K562 (cell line): ENCODE data around the gene RER1. TPM values are rescaled to one million over a fixed set of nuclear protein-coding genes. Genes with fewer than 3 reads are reported as not detected.
A peak's percentile ranks its signal among the peaks of the same experiment; 100 is the strongest.

Experiments used
- CBX8 ChIP-seq: fragments of 200-600 bp; sonication (generic); IDR thresholded peaks from 2 replicates; pipeline ENCODE4 v1.6.1; 2012; ENCODE audit warnings: borderline replicate concordance, mixed run types, low read depth, mild to moderate bottlenecking, moderate library complexity, mixed read lengths, low read length, control low read depth, inconsistent platforms; ENCODE audit not compliant: poor library complexity, severe bottlenecking; ENCODE audit errors: extremely low read depth
- CREBBP ChIP-seq: IDR thresholded peaks from one replicate; pipeline ENCODE4 v1.6.1; 2012; ENCODE audit warnings: low read depth, mild to moderate bottlenecking, control low read depth, inconsistent platforms, low read length
- DDX20 ChIP-seq: fragments of 450-650 bp; IDR thresholded peaks from 2 replicates; pipeline ENCODE4 v1.6.1; 2016; ENCODE audit warnings: missing genetic modification characterization, low read depth, mild to moderate bottlenecking, missing compliant biosample characterization, moderate library complexity
- ELF2 ChIP-seq: fragments of 250-450 bp; sonication (Bioruptor Pico); IDR thresholded peaks from 2 replicates; pipeline ENCODE4 v1.5.0; 2021; ENCODE audit warnings: mild to moderate bottlenecking
- GABPA ChIP-seq: fragments of 200-800 bp; sonication (Bioruptor generic); conservative IDR thresholded peaks from 2 replicates; pipeline ENCODE4 v1.6.1; 2016; ENCODE audit warnings: low read depth, missing genetic modification characterization, missing compliant biosample characterization
- MAZ ChIP-seq, 2 experiments: fragments of 450-650 bp in 1 of 2; sonication (generic) in 1 of 2; formaldehyde crosslinking; IDR thresholded peaks in 1 of 2; conservative IDR thresholded peaks in 1 of 2; 2 replicates each; pipeline versions ENCODE4 v1.4.0 to v1.5.0; 2020; ENCODE audit warnings: mild to moderate bottlenecking in 1 of 2, missing genetic modification reagents in 1 of 2
- MCM7 ChIP-seq, 2 experiments: fragments of 450-650 bp; IDR thresholded peaks; 2 replicates each; pipeline ENCODE4 v1.6.1; 2016 to 2018
- MYC ChIP-seq, 2 experiments: fragments of 250-450 bp in 1 of 2; sonication (Bioruptor Pico) in 1 of 2; IDR thresholded peaks; 2 replicates each; pipeline versions ENCODE4 v1.5.1 to v1.6.1; 2012 to 2021; ENCODE audit warnings: low read depth in 2 of 2, borderline replicate concordance in 1 of 2, improper control_type of control experiment in 1 of 2, low read length in 1 of 2, mild to moderate bottlenecking in 1 of 2, moderate library complexity in 1 of 2
- NR3C1 ChIP-seq: sonication (generic); formaldehyde crosslinking; IDR thresholded peaks from 2 replicates; pipeline ENCODE4 v1.8.1; 2022; ENCODE audit warnings: missing genetic modification reagents
- POU5F1 ChIP-seq: fragments of 150-350 bp; IDR thresholded peaks from 2 replicates; pipeline ENCODE4 v1.6.1; 2014; ENCODE audit warnings: borderline replicate concordance, low read length, low read depth, mild to moderate bottlenecking; ENCODE audit not compliant: partially characterized antibody
- RFX7 ChIP-seq: fragments of 250-450 bp; sonication (Bioruptor Pico); IDR thresholded peaks from 2 replicates; pipeline ENCODE4 v1.5.1; 2021; ENCODE audit warnings: mild to moderate bottlenecking
- SREBF2 ChIP-seq: sonication (generic); formaldehyde crosslinking; IDR thresholded peaks from 2 replicates; pipeline ENCODE4 v1.4.0; 2020; ENCODE audit warnings: mild to moderate bottlenecking, missing genetic modification reagents
- polyA plus RNA-seq, 8 experiments: library from polyadenylated mRNA; depleted of rRNA in 4 of 8; stranded (reverse) in 5 of 8; unstranded in 3 of 8; fragments of >200 nt; fragmentation: Nextera tagmentation in 2 of 8; fragmentation: Illumina TruSeq in 1 of 8; extraction: Ambion mirVana in 2 of 8; extraction: Trizol in 1 of 8; gene quantifications; 2 replicates each; pipeline versions ENCODE4 v1.2.1 to v1.2.3, GENCODE V29; 2011 to 2014; ENCODE audit warnings: inconsistent platforms in 1 of 8, missing spikeins in 1 of 8
- total RNA-seq, 7 experiments: library from RNA; depleted of rRNA in 6 of 7; stranded (reverse); fragments of >200 nt in 6 of 7; fragmentation: Illumina TruSeq in 2 of 7; extraction: Trizol in 2 of 7; gene quantifications; 2 replicates each; pipeline versions ENCODE4 v1.2.1 to v1.2.3, GENCODE V29; 2011 to 2021; ENCODE audit warnings: low replicate concordance in 1 of 7
- TF ChIP-seq, protein P1 (sequence below): IDR thresholded peaks from 2 replicates; pipeline ENCODE4 v1.6.1; 2011; ENCODE audit not compliant: insufficient read length; ENCODE audit errors: extremely low read depth
- TF ChIP-seq, protein P2 (sequence below), 2 experiments: fragments of 450-650 bp; conservative IDR thresholded peaks; 2 replicates each; pipeline ENCODE4 v1.6.1; 2017; ENCODE audit warnings: mild to moderate bottlenecking in 2 of 2, moderate library complexity in 2 of 2
- TF ChIP-seq, protein P3 (sequence below), 3 experiments: IDR thresholded peaks in 2 of 3; conservative IDR thresholded peaks in 1 of 3; 2 replicates each; pipeline ENCODE4 v1.5.1; 2011 to 2012; ENCODE audit warnings: low read length in 3 of 3, mild to moderate bottlenecking in 3 of 3, control low read depth in 2 of 3, improper control_type of control experiment in 1 of 3, inconsistent platforms in 1 of 3, low read depth in 1 of 3, mixed read lengths in 1 of 3, moderate library complexity in 1 of 3; ENCODE audit not compliant: insufficient read depth in 2 of 3
- TF ChIP-seq, protein P4 (sequence below): fragments of 150-350 bp; IDR thresholded peaks from 2 replicates; pipeline ENCODE4 v1.6.1; 2014; ENCODE audit warnings: low read depth, mild to moderate bottlenecking, low read length, borderline replicate concordance
- TF ChIP-seq, protein P5 (sequence below): fragments of 450-650 bp; conservative IDR thresholded peaks from 2 replicates; pipeline ENCODE4 v1.6.1; 2016; ENCODE audit warnings: missing genetic modification characterization, low read depth, mild to moderate bottlenecking, control low read depth, missing compliant biosample characterization

The RER1 gene
- total and polyA plus RNA-seq, 9 of the 15 experiments (the other 6 are each of a cell fraction or from before 2014, with no cell fraction given) = 19.6 to 354 (median 183) TPM

DNA sequence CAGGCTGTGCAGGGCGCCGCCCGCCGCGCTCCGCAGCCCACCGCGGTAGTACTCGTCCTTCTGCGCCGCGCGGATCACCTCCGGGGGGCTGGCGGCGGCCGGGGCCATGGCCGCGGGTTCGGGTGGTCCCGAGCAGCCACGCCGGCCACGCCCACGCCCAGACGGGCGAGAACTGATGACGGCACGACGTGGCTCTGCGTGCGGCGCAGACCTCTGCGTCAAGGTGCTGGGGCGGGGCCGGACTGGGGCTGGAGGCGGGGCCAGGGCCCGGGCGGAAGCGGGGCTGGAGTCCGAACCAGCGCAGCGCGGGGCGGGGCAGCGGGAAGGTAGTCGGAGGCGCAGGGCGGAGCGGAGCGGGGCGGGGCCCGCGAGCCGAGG lies 20.7 kb downstream of the RER1 start, which contains the start of gene PEX10 (continued):
- TF ChIP-seq POU5F1 (no peak), GABPA (tag) (peak; percentile 77), MAZ (CRISPR knock-in tag; conservative IDR thresholded peaks at IDR 0.05 in 1 of 2, IDR thresholded peaks at IDR 0.05 in 1 of 2) (peak in 1 of 2 experiments; percentile 66; a peak in 2 of 4 replicates), ELF2 (peak; percentile 67), RFX7 (CRISPR knock-in tag) (no peak), NR3C1 (CRISPR knock-in tag) (no peak; the same call in 1 of the 2 replicates), MCM7 (IDR thresholded peaks at IDR 0.05) (no peak), DDX20 (tag) (no peak), SREBF2 (CRISPR knock-in tag) (no peak), CBX8 (no peak), MYC (IDR thresholded peaks at IDR 0.05; ENCODE audit: low read depth, low read length) (peak; percentile 89), MYC (CRISPR knock-in tag; IDR thresholded peaks at IDR 0.05; ENCODE audit: borderline replicate concordance, low read depth) (no peak), CREBBP (no peak)
- TF ChIP-seq, protein P1, sequence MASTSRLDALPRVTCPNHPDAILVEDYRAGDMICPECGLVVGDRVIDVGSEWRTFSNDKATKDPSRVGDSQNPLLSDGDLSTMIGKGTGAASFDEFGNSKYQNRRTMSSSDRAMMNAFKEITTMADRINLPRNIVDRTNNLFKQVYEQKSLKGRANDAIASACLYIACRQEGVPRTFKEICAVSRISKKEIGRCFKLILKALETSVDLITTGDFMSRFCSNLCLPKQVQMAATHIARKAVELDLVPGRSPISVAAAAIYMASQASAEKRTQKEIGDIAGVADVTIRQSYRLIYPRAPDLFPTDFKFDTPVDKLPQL = no peak
- TF ChIP-seq, protein P2, sequence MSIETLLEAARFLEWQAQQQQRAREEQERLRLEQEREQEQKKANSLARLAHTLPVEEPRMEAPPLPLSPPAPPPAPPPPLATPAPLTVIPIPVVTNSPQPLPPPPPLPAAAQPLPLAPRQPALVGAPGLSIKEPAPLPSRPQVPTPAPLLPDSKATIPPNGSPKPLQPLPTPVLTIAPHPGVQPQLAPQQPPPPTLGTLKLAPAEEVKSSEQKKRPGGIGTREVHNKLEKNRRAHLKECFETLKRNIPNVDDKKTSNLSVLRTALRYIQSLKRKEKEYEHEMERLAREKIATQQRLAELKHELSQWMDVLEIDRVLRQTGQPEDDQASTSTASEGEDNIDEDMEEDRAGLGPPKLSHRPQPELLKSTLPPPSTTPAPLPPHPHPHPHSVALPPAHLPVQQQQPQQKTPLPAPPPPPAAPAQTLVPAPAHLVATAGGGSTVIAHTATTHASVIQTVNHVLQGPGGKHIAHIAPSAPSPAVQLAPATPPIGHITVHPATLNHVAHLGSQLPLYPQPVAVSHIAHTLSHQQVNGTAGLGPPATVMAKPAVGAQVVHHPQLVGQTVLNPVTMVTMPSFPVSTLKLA (conservative IDR thresholded peaks at IDR 0.05) = peak; percentile 61 to 92
- TF ChIP-seq, protein P3, sequence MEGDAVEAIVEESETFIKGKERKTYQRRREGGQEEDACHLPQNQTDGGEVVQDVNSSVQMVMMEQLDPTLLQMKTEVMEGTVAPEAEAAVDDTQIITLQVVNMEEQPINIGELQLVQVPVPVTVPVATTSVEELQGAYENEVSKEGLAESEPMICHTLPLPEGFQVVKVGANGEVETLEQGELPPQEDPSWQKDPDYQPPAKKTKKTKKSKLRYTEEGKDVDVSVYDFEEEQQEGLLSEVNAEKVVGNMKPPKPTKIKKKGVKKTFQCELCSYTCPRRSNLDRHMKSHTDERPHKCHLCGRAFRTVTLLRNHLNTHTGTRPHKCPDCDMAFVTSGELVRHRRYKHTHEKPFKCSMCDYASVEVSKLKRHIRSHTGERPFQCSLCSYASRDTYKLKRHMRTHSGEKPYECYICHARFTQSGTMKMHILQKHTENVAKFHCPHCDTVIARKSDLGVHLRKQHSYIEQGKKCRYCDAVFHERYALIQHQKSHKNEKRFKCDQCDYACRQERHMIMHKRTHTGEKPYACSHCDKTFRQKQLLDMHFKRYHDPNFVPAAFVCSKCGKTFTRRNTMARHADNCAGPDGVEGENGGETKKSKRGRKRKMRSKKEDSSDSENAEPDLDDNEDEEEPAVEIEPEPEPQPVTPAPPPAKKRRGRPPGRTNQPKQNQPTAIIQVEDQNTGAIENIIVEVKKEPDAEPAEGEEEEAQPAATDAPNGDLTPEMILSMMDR (IDR thresholded peaks at IDR 0.05 in 2 of 3, conservative IDR thresholded peaks at IDR 0.05 in 1 of 3; ENCODE audit: insufficient read depth in 2 of 3, low read depth in 1 of 3, low read length in 3 of 3) = no peak
- TF ChIP-seq, protein P4, sequence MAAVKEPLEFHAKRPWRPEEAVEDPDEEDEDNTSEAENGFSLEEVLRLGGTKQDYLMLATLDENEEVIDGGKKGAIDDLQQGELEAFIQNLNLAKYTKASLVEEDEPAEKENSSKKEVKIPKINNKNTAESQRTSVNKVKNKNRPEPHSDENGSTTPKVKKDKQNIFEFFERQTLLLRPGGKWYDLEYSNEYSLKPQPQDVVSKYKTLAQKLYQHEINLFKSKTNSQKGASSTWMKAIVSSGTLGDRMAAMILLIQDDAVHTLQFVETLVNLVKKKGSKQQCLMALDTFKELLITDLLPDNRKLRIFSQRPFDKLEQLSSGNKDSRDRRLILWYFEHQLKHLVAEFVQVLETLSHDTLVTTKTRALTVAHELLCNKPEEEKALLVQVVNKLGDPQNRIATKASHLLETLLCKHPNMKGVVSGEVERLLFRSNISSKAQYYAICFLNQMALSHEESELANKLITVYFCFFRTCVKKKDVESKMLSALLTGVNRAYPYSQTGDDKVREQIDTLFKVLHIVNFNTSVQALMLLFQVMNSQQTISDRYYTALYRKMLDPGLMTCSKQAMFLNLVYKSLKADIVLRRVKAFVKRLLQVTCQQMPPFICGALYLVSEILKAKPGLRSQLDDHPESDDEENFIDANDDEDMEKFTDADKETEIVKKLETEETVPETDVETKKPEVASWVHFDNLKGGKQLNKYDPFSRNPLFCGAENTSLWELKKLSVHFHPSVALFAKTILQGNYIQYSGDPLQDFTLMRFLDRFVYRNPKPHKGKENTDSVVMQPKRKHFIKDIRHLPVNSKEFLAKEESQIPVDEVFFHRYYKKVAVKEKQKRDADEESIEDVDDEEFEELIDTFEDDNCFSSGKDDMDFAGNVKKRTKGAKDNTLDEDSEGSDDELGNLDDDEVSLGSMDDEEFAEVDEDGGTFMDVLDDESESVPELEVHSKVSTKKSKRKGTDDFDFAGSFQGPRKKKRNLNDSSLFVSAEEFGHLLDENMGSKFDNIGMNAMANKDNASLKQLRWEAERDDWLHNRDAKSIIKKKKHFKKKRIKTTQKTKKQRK = no peak
- TF ChIP-seq, protein P5, sequence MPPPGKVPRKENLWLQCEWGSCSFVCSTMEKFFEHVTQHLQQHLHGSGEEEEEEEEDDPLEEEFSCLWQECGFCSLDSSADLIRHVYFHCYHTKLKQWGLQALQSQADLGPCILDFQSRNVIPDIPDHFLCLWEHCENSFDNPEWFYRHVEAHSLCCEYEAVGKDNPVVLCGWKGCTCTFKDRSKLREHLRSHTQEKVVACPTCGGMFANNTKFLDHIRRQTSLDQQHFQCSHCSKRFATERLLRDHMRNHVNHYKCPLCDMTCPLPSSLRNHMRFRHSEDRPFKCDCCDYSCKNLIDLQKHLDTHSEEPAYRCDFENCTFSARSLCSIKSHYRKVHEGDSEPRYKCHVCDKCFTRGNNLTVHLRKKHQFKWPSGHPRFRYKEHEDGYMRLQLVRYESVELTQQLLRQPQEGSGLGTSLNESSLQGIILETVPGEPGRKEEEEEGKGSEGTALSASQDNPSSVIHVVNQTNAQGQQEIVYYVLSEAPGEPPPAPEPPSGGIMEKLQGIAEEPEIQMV (tag) = no peak
